ENCODE measurements around the gene TMEM8B. TPM values are rescaled to one million over a fixed set of nuclear protein-coding genes. Genes with fewer than 3 reads are reported as not detected.

The TMEM8B gene
- total and polyA plus RNA-seq, 2 experiments from 2014 or later, result 17.0 to 17.9 TPM

DNA sequence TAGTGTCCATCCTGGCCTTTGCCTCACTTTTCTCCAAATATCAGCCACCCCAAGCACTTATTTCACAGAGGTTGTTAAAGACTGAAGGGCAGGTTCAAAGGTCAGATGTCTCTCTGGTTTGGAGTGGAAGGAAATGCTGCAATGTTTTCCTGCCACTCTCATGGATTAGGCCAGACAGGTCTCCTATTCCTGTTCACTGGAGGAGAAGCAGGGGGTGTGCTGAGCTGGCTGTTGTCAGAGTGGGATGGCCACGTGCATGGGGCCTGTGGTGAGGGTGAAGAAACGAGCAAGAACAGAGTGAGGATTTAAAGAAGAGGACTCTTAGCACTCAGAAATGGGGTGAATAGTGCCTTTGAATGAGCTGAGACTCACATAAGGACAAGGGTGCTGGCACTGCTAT lies 6.7 kb downstream of the TMEM8B start:
- Histone ChIP-seq H3K4me3 (no peak overlapping the region), H3K27me3 (no peaks in the 10 kb centered on the region), H3K4me1 (ENCODE audit: low read depth) (peaks cover 15% of the 10 kb centered on the region), H3K36me3 (no peaks in the 10 kb centered on the region), H3K9me3 (ENCODE audit: low read depth) (no peaks in the 10 kb centered on the region), H3K27ac (peak overlapping the region; percentile 34)
- no peak for DNase-seq (ENCODE audit: low read depth in 1 of 2, low spot score in 1 of 2)
- TF ChIP-seq, protein P1, sequence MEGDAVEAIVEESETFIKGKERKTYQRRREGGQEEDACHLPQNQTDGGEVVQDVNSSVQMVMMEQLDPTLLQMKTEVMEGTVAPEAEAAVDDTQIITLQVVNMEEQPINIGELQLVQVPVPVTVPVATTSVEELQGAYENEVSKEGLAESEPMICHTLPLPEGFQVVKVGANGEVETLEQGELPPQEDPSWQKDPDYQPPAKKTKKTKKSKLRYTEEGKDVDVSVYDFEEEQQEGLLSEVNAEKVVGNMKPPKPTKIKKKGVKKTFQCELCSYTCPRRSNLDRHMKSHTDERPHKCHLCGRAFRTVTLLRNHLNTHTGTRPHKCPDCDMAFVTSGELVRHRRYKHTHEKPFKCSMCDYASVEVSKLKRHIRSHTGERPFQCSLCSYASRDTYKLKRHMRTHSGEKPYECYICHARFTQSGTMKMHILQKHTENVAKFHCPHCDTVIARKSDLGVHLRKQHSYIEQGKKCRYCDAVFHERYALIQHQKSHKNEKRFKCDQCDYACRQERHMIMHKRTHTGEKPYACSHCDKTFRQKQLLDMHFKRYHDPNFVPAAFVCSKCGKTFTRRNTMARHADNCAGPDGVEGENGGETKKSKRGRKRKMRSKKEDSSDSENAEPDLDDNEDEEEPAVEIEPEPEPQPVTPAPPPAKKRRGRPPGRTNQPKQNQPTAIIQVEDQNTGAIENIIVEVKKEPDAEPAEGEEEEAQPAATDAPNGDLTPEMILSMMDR (IDR thresholded peaks at IDR 0.05; ENCODE audit: low read depth, low read length), result no peak

DNA sequence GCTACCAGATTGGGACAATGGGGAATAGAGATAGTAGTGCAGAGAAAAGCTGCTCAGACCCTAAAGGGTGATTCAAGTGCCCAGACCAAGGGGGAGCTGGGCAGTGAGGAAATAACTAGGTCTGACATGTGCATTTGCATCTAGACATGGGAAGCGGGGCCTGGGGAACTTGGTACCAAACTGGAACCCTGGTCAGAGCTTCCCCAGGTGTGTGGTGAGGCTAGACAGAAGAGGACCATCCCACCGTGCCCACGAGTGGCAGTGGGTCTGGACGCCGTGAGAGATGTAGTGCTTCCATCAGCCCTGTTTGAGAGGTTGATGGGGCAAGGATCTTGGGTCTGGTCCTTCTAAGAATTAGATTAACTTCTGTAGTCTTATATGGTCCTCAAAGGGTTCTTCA lies 7.6 kb downstream of the TMEM8B start:
- H3K27me3 ChIP-seq, result no peaks in the 10 kb centered on the region
- TF ChIP-seq, protein P1 (IDR thresholded peaks at IDR 0.05; ENCODE audit: low read depth, low read length), result no peak

DNA sequence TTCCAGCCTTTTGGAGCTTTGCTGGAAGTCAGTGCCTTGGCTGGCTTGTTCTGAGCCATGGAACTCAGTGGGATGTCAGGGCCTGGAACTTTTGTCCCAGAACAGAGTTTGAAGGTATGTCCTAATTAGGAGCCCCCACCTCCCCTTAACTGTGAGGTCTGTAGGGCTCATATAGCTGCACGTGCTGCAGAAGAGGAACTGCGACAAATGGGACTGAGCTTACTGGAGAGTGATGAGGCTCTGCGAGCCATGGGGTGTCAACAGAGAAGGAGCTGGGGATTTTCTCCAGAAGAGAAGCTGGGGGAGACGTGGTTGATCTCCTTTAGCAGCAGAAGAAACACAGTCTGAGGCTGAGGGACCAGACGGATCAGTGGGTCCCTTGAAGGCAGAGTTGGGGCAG lies 10.9 kb downstream of the TMEM8B start:
- peaks cover 1% of the 10 kb centered on the region for H3K27me3 ChIP-seq
- no peaks in the 10 kb centered on the region for H3K9me3 ChIP-seq (ENCODE audit: low read depth)
- no peak overlapping the region for H3K4me3 ChIP-seq
- no peaks in the 10 kb centered on the region for H3K4me1 ChIP-seq (ENCODE audit: low read depth)
- H3K27ac ChIP-seq, result no peak overlapping the region
- no peaks in the 10 kb centered on the region for H3K36me3 ChIP-seq
- DNase-seq (ENCODE audit: low read depth in 1 of 2, low spot score in 1 of 2), result no peak
- TF ChIP-seq, protein P1 (IDR thresholded peaks at IDR 0.05; ENCODE audit: low read depth, low read length), result no peak

More for the DNA sequence above, 7.6 kb downstream of the TMEM8B start:
- Histone ChIP-seq H3K9me3 (ENCODE audit: low read depth) (no peaks in the 10 kb centered on the region), H3K4me3 (no peak overlapping the region), H3K27ac (no peak overlapping the region), H3K36me3 (no peaks in the 10 kb centered on the region), H3K4me1 (ENCODE audit: low read depth) (peaks cover 15% of the 10 kb centered on the region)
- no peak for DNase-seq (ENCODE audit: low read depth in 1 of 2, low spot score in 1 of 2)

DNA sequence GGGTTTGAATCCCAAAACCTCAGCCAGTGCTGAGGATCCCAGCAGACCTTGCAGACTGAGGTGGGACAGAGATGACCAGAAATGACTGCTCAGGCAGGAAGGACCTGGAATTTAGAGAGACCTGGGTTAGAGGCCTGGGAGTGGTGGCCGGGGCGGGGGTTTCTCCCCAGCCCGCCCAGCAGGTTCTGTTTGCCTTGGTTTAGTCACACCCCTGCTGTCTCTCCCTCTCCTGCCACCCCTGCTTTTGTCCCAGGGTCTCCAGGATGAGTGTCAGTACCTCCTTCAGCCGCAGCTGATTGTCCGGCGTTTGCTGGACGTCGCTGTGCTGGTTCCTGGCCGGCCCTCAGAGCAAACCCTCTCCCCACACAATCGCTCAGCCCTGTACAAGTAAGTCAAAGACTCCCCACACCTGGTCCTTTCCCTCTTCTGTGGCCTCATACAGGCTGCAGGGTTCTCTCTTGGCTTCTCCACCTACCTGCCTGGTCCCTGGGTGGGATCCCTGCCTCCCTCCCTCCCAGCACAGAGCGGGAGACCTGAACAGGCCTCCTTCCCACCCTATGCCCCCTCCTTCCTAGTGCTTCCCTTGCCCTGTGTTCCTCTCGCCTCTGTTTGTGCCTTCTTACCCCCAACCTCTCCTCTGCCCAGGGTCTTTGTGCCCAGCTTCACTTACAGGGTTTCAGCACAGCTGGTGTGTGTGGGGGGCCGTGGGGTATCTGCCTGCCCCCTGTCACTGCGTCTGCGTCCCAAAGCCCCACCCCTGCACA lies 12.0 kb downstream of the TMEM8B start:
- TF ChIP-seq, protein P1 (IDR thresholded peaks at IDR 0.05; ENCODE audit: low read depth, low read length), result no peak
- no peak for DNase-seq (ENCODE audit: low read depth in 1 of 2, low spot score in 1 of 2)

DNA sequence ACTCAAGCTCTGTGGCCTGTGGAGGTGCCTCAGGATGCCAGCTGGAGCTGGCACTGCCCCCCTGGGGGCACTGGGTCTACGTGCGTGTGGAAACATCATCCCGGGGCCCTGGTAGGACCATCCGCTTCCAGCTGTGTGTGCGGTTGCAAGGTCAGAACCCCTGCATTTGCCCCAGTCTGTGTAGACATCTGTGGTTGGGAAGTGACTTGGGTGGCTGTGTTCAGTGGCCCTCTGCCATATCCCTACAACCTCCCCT lies 12.5 kb downstream of the TMEM8B start:
- H3K4me1 ChIP-seq (ENCODE audit: low read depth), result no peaks in the 10 kb centered on the region
- no peak overlapping the region for H3K4me3 ChIP-seq
- TF ChIP-seq, protein P1 (IDR thresholded peaks at IDR 0.05; ENCODE audit: low read depth, low read length), result no peak
- H3K27me3 ChIP-seq, result peaks cover 16% of the 10 kb centered on the region
- H3K27ac ChIP-seq, result no peak overlapping the region
- no peaks in the 10 kb centered on the region for H3K9me3 ChIP-seq (ENCODE audit: low read depth)
- DNase-seq (ENCODE audit: low read depth in 1 of 2, low spot score in 1 of 2), result no peak
- H3K36me3 ChIP-seq, result no peaks in the 10 kb centered on the region

More for the DNA sequence above, 12.0 kb downstream of the TMEM8B start:
- Histone ChIP-seq H3K4me1 (ENCODE audit: low read depth) (no peaks in the 10 kb centered on the region), H3K4me3 (no peak overlapping the region), H3K36me3 (no peaks in the 10 kb centered on the region), H3K9me3 (ENCODE audit: low read depth) (no peaks in the 10 kb centered on the region), H3K27ac (no peak overlapping the region), H3K27me3 (peaks cover 11% of the 10 kb centered on the region)
